Stomach (tissue), 9 donors: Measurements from ENCODE around the gene BATF. TPM values are rescaled to one million over a fixed set of nuclear protein-coding genes. Genes with fewer than 3 reads are reported as not detected.

Source experiments
- DNase-seq, 2 donors: peaks; one replicate each; pipeline versions ENCODE4 v3.0.0 to v3.0.0-alpha.2; 2013 to 2019
- H3K27ac ChIP-seq, 5 donors: fragments of 200-600 bp in 4 of 5; sonication (generic) in 4 of 5; one replicate each; pipeline ENCODE4 v1.5.1; 2013 to 2019; ENCODE audit warnings: mild to moderate bottlenecking in 1 of 5, moderate library complexity in 1 of 5
- H3K27me3 ChIP-seq, 3 donors: fragments of 200-600 bp; sonication (generic); one replicate each; pipeline ENCODE4 v1.5.1; 2017 to 2019; ENCODE audit warnings: mixed run types in 1 of 3
- H3K36me3 ChIP-seq, 4 donors: fragments of 200-600 bp; sonication (generic); 1 replicate in 3 of 4; 2 replicates in 1 of 4; pipeline ENCODE4 v1.5.1; 2016 to 2019
- H3K4me1 ChIP-seq, 4 donors: fragments of 200-600 bp; sonication (generic); one replicate each; pipeline ENCODE4 v1.5.1; 2016 to 2019
- H3K4me3 ChIP-seq, 4 donors: fragments of 200-600 bp; sonication (generic) in 3 of 4; one replicate each; pipeline ENCODE4 v1.5.1; 2016 to 2019; ENCODE audit warnings: mild to moderate bottlenecking in 1 of 4
- H3K9me3 ChIP-seq, 4 donors: fragments of 200-600 bp; sonication (generic); one replicate each; pipeline ENCODE4 v1.5.1; 2016 to 2019
- EP300 ChIP-seq: sonication (generic); formaldehyde crosslinking; IDR thresholded peaks from one replicate; pipeline ENCODE4 v1.6.1; 2017; ENCODE audit warnings: antibody characterized with exemption
- POLR2A ChIP-seq, 4 donors: fragments of 450-650 bp; IDR thresholded peaks; one replicate each; pipeline ENCODE4 v1.6.1; 2016; ENCODE audit warnings: antibody characterized with exemption in 4 of 4, control low read depth in 2 of 4, mild to moderate bottlenecking in 1 of 4, moderate library complexity in 1 of 4
- POLR2AphosphoS5 ChIP-seq, 3 donors: sonication (generic); formaldehyde crosslinking; IDR thresholded peaks; one replicate each; pipeline ENCODE4 v1.6.1; 2016; ENCODE audit warnings: antibody characterized with exemption in 3 of 3
- WGBS, 5 donors: extraction: QIAGEN DNeasy Blood & Tissue Kit in 3 of 5; methylation state at CpG; one replicate each; pipeline versions ENCODE4 v1.1.5 to v1.1.7; 2013 to 2018; 5-methylcytosine and 5-hydroxymethylcytosine counted together
- intact Hi-C: fragments of 100-400 bp; cut with DNase I; formaldehyde crosslinking; loops from one replicate; pipeline ENCODE4 v1.15.1; 2023; ENCODE audit warnings: low total_unique reads
- polyA plus RNA-seq, 3 donors: library from polyadenylated mRNA; stranded (reverse); fragments of 200-250 nt; gene quantifications; one replicate each; pipeline ENCODE4 v1.2.3, GENCODE V29; 2013
- total RNA-seq, 5 donors: library from RNA; depleted of rRNA; stranded (reverse); fragments of >200 nt; gene quantifications; one replicate each; pipeline versions ENCODE4 v1.1.0 to v1.2.3, GENCODE V29; 2014 to 2016
- TF ChIP-seq, protein P1 (sequence below), 7 experiments: fragments of 450-650 bp in 4 of 7; fragments of 200-600 bp in 3 of 7; sonication (generic) in 3 of 7; IDR thresholded peaks; one replicate each; pipeline ENCODE4 v1.5.1; 2016 to 2019; ENCODE audit warnings: antibody characterized with exemption in 7 of 7, control low read depth in 2 of 7, mild to moderate bottlenecking in 1 of 7
- donor health status: healthy with polysubstance abuse.
- donor health status: Bipolar disorder and iron deficiency.
- donor health status: healthy.

The BATF gene
- total and polyA plus RNA-seq, 8 donors, result 1.3 to 17.7 (median 7.4) TPM; not detected in 2

DNA sequence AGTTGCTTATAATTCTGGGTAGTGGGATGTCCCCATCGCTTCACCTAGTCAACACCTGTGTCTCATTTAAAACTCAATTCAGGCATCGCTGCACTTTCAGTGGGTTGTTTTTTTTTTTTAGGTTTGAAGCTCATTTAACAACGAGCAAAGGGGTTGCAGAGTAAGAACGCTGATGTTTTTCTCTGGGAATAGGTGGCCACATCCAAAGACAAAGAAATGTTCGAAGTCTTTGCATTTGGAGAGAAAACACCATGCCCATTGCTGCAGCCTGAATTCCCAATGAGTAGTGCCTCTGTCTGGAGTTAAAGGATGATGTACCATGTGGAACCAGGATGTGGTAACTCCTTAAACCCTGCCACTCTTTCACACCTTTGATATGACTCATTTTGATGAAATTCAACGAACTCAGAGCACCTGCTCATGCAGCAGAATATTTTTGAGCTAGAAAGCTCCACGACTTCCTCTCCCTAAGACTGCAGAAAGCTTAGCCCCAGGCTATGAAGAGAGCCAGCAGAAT, 35.1 kb upstream of the BATF start:
- H3K4me3 ChIP-seq, result no peak overlapping the region
- H3K4me1 ChIP-seq, result peaks cover 0 to 8% (median 0%) of the 10 kb centered on the region in 4 donors
- TF ChIP-seq EP300, result no peak
- TF ChIP-seq POLR2AphosphoS5 (IDR thresholded peaks at IDR 0.05), result no peak
- TF ChIP-seq, protein P1, sequence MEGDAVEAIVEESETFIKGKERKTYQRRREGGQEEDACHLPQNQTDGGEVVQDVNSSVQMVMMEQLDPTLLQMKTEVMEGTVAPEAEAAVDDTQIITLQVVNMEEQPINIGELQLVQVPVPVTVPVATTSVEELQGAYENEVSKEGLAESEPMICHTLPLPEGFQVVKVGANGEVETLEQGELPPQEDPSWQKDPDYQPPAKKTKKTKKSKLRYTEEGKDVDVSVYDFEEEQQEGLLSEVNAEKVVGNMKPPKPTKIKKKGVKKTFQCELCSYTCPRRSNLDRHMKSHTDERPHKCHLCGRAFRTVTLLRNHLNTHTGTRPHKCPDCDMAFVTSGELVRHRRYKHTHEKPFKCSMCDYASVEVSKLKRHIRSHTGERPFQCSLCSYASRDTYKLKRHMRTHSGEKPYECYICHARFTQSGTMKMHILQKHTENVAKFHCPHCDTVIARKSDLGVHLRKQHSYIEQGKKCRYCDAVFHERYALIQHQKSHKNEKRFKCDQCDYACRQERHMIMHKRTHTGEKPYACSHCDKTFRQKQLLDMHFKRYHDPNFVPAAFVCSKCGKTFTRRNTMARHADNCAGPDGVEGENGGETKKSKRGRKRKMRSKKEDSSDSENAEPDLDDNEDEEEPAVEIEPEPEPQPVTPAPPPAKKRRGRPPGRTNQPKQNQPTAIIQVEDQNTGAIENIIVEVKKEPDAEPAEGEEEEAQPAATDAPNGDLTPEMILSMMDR (IDR thresholded peaks at IDR 0.05), result no peak
- intact Hi-C loops, result loop anchor here (10.0 kb wide), 1 partner anchor 362 kb away; the partner anchor contains the start of gene NEK9
- 68 to 75% (median 72%) methylated on average over 7 of the region's 7 CpGs for WGBS, 5 donors
- no peak for DNase-seq
- no peaks in the 10 kb centered on the region for H3K27me3 ChIP-seq
- no peaks in the 10 kb centered on the region for H3K9me3 ChIP-seq
- no peak overlapping the region for H3K27ac ChIP-seq
- H3K36me3 ChIP-seq, result no peaks in the 10 kb centered on the region

DNA sequence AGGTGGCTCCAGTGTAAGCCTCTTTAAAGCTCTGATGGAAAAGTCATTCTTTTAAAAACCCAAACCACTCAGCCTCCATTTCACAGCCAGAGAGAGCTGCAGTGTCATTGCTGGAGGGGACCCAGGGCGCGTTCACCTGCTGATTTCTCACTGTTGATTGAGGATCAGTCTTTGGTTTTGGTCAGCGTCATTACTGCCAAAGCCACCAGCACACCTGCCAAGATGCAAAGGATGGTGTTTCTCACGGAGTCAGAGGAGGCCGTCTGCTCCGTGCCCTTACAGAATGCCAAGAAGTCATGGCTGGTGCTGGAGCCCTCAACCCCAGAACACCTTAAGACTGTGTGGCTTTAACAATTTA, 32.8 kb upstream of the BATF start:
- 80 to 86% (median 85%) methylated on average over 6 of the region's 6 CpGs for WGBS, 5 donors
- Histone ChIP-seq H3K4me3 (no peak overlapping the region), H3K4me1 (peaks cover 0 to 8% (median 0%) of the 10 kb centered on the region in 4 donors), H3K27me3 (no peaks in the 10 kb centered on the region), H3K27ac (no peak overlapping the region), H3K36me3 (no peaks in the 10 kb centered on the region), H3K9me3 (no peaks in the 10 kb centered on the region)
- no peak for DNase-seq
- TF ChIP-seq POLR2AphosphoS5 (IDR thresholded peaks at IDR 0.05) (no peak), POLR2A (IDR thresholded peaks at IDR 0.05) (no peak), EP300 (no peak)
- TF ChIP-seq, protein P1 (IDR thresholded peaks at IDR 0.05), result no peak
- intact Hi-C loops, result loop anchor here (10.0 kb wide), 1 partner anchor 365 kb away; the partner anchor contains the start of gene NEK9

DNA sequence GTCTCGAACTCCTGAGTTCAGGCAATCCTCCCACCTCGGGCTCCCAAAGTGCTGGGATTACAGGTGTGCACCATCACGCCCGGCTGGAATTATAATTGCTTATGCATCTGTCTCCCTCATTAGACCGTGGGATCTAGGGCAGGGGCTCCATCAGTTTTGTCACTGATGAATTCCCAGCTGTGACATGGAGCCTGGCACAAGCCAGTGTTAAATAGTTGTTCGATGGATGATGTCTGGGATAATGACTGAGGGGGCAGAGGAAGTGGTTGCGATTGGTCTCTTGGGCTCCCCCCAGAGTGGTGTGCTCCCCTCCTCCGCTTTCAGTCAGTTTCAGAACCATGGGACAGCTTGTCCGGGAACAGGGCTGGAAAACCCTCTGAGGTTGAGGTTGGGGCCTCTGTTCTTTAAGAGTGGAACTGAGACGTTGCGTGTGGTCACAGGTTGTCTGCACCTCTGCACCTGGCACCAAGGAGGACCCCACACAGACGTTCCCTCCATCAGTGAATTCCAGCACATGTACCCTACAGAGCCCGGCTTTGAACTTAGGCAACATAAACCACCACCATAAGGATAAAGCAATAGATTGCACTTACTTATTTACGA, 30.8 kb upstream of the BATF start:
- intact Hi-C loops, result loop anchor here (5.0 kb wide), 1 partner anchor 184 kb away; no protein-coding TSS in a partner anchor
- no peak for TF ChIP-seq POLR2A (IDR thresholded peaks at IDR 0.05)
- Histone ChIP-seq H3K27ac (no peak overlapping the region), H3K27me3 (no peaks in the 10 kb centered on the region), H3K36me3 (no peaks in the 10 kb centered on the region), H3K4me3 (no peak overlapping the region), H3K9me3 (no peaks in the 10 kb centered on the region), H3K4me1 (peaks cover 0 to 8% (median 0%) of the 10 kb centered on the region in 4 donors)
- no peak for DNase-seq
- 81 to 86% (median 84%) methylated on average over 14 of the region's 14 CpGs for whole genome bisulfite sequencing, 5 donors

DNA sequence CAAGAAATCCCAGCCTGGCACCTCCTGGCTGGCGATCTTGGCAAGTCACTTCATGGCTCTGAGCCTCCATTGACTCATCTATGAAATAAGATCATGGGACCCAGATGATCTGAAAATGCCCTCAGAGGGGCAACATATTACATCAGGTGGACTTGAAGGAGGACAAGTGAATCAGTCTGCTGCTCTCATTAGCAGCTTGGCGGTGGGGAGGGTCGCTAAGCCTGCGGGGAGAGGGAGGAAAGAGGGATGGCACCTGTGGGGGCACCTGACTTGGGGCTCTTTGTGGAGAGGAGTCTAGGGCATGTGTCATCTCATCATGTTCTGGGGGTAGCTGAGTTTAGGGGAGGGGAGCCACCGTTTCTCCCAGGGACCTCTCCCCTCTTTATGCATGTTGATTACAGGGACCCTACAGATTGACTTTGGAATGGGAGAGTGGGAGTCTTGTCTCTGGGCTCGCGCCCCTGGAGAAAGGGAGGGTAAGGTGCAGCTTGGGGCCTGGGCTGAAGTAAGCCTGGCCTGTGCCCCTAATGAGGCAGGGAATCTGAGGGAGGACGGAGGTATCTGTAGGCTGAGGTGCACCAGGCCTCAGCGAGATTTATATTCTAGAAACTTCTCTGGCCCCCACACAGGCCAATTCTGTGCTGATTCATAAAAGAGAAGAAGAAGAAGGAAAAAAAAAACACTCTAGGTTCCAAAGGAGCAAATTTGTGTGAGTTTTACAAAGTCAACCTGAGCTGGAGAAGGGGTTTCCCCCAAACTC, 29.3 kb upstream of the BATF start:
- DNase-seq, result no peak
- Histone ChIP-seq H3K27me3 (no peaks in the 10 kb centered on the region), H3K9me3 (no peaks in the 10 kb centered on the region), H3K4me1 (peaks cover 0 to 8% (median 0%) of the 10 kb centered on the region in 4 donors), H3K4me3 (no peak overlapping the region), H3K27ac (no peak overlapping the region), H3K36me3 (no peaks in the 10 kb centered on the region)
- no peak for TF ChIP-seq EP300
- TF ChIP-seq POLR2A (IDR thresholded peaks at IDR 0.05), result no peak
- TF ChIP-seq POLR2AphosphoS5 (IDR thresholded peaks at IDR 0.05), result no peak
- TF ChIP-seq, protein P1 (IDR thresholded peaks at IDR 0.05), result no peak
- intact Hi-C loops, result loop anchor here (5.0 kb wide), 1 partner anchor 186 kb away; no protein-coding TSS in a partner anchor
- 86 to 94% (median 90%) methylated on average over 9 of the region's 9 CpGs for WGBS, 5 donors
